K562 (cell line): Measurements from ENCODE around the gene DNAJC30. TPM values are rescaled to one million over a fixed set of nuclear protein-coding genes. Genes with fewer than 3 reads are reported as not detected.
A peak's percentile ranks its signal among the peaks of the same experiment; 100 is the strongest.

Source experiments
- ATAC-seq: fragments of 200-7000 bp; cut with Tn5 transposase; 3 replicates; pipeline ENCODE4 v1.9.1; 2020; ENCODE audit warnings: moderate library complexity
- BruUV-seq: library from RNA; stranded (reverse); fragments of 400-500 nt; replicated peaks from 2 replicates; lab custom pipeline; 2021; lab: Mats Ljungman, UMichigan
- CTCF ChIA-PET: fragments of 300-600 bp; formaldehyde crosslinking; extraction: SDS; loops from one replicate; lab custom pipeline; 2021; ENCODE audit warnings: low intra/inter-chr PET ratio; lab: Yijun Ruan, JAX
- POLR2A ChIA-PET: fragments of 300-600, 350-650 bp; sonication (Branson Sonifier 250); formaldehyde crosslinking; extraction: SDS; loops from one replicate; lab custom pipeline; 2021; ENCODE audit warnings: antibody characterized with exemption, inconsistent platforms; lab: Yijun Ruan, JAX
- DNase-seq, 4 experiments: peaks; one replicate each; pipeline versions ENCODE4 v3.0.0 to v3.0.0-alpha.2; 2011 to 2018; ENCODE audit warnings: low spot score in 3 of 4, mixed read lengths in 3 of 4; ENCODE audit errors: extremely low read depth in 1 of 4
- FAIRE-seq: peaks from 2 replicates; lab custom pipeline; 2011; peaks lifted over from hg19 to GRCh38; lab: Jason Lieb, UNC
- H2AFZ ChIP-seq: 2 replicates; pipeline ENCODE4 v1.6.0; 2011; ENCODE audit warnings: low read depth, low read length, control low read depth, inconsistent platforms
- H3K27ac ChIP-seq: fragments of 200-600 bp; 3 replicates; pipeline ENCODE4 v1.8.0; 2011; ENCODE audit warnings: low read depth, mild to moderate bottlenecking, control low read depth, inconsistent platforms, low read length, moderate library complexity, mixed read lengths; ENCODE audit errors: extremely low read depth
- H3K27me3 ChIP-seq, 2 experiments: fragments of 300-600 bp in 1 of 2; 2 replicates in 1 of 2; 3 replicates in 1 of 2; pipeline versions ENCODE4 v1.6.0 to v1.8.0; 2011; ENCODE audit warnings: inconsistent platforms in 2 of 2, low read length in 2 of 2, mild to moderate bottlenecking in 1 of 2, mixed read lengths in 1 of 2, moderate library complexity in 1 of 2; ENCODE audit not compliant: control insufficient read depth in 2 of 2, insufficient read depth in 2 of 2
- H3K36me3 ChIP-seq: fragments of 300-600 bp; 3 replicates; pipeline ENCODE4 v1.8.0; 2011; ENCODE audit warnings: mild to moderate bottlenecking, low read length, inconsistent platforms; ENCODE audit not compliant: control insufficient read depth, insufficient read depth
- H3K4me1 ChIP-seq, 2 experiments: fragments of 200-600 bp in 1 of 2; replicated peaks in 1 of 2; 2 replicates in 1 of 2; 3 replicates in 1 of 2; pipeline versions ENCODE4 v1.5.1 to v1.8.0; 2011; ENCODE audit warnings: inconsistent platforms in 2 of 2, low read length in 2 of 2, mild to moderate bottlenecking in 1 of 2, mixed read lengths in 1 of 2, moderate library complexity in 1 of 2; ENCODE audit not compliant: control insufficient read depth in 2 of 2, insufficient read depth in 2 of 2
- H3K4me2 ChIP-seq: 2 replicates; pipeline ENCODE4 v1.6.1; 2011; ENCODE audit warnings: low read length, control low read depth, inconsistent platforms, mixed read lengths; ENCODE audit not compliant: insufficient read depth
- H3K4me3 ChIP-seq: fragments of 200-600 bp; sonication (generic), shearing (Covaris generic); 2 replicates; pipeline ENCODE4 v1.5.1; 2016; ENCODE audit warnings: control low read depth, inconsistent platforms
- H3K79me2 ChIP-seq: fragments of 200-600 bp; 3 replicates; pipeline ENCODE4 v1.8.0; 2011; ENCODE audit warnings: low read length, inconsistent platforms; ENCODE audit not compliant: control insufficient read depth, insufficient read depth
- H3K9ac ChIP-seq, 2 experiments: 2 replicates each; pipeline versions ENCODE4 v1.6.0 to v1.6.1; 2011; ENCODE audit warnings: low read depth in 2 of 2, low read length in 2 of 2, control low read depth in 1 of 2, inconsistent platforms in 1 of 2, mild to moderate bottlenecking in 1 of 2, mixed read lengths in 1 of 2; ENCODE audit not compliant: insufficient read depth in 1 of 2
- H3K9me1 ChIP-seq: one replicate; pipeline ENCODE4 v1.6.0; 2011; ENCODE audit warnings: inconsistent platforms, mild to moderate bottlenecking, low read length, moderate library complexity; ENCODE audit not compliant: control insufficient read depth, insufficient read depth
- H3K9me3 ChIP-seq: replicated peaks from 2 replicates; pipeline ENCODE4 v1.5.1; 2011; ENCODE audit warnings: low read depth, low read length, inconsistent platforms; ENCODE audit not compliant: control insufficient read depth, insufficient read depth
- H4K20me1 ChIP-seq: replicated peaks from 2 replicates; pipeline ENCODE4 v1.6.1; 2011; ENCODE audit warnings: low read length, inconsistent platforms, mixed read lengths; ENCODE audit not compliant: control insufficient read depth, insufficient read depth
- KLF10 ChIP-seq: fragments of 250-450 bp; sonication (Bioruptor Pico); IDR thresholded peaks from 2 replicates; pipeline ENCODE4 v1.6.1; 2021; ENCODE audit warnings: matching md5 sums
- MAX ChIP-seq: sonication (generic); formaldehyde crosslinking; IDR thresholded peaks from 2 replicates; pipeline ENCODE4 v1.9.0; 2022; ENCODE audit warnings: mild to moderate bottlenecking, missing genetic modification reagents
- POLR2A ChIP-seq: fragments of 450-650 bp; conservative IDR thresholded peaks from 2 replicates; pipeline ENCODE4 v1.6.1; 2016
- POLR2G ChIP-seq: fragments of 200-400 bp; formaldehyde crosslinking; IDR thresholded peaks from 2 replicates; pipeline ENCODE4 v1.6.1; 2017; ENCODE audit warnings: low read depth, mild to moderate bottlenecking, antibody characterized with exemption, low read length, moderate library complexity
- ZNF239 ChIP-seq: fragments of 250-450 bp; sonication (Bioruptor Pico); IDR thresholded peaks from 2 replicates; pipeline ENCODE4 v1.4.0; 2020; ENCODE audit warnings: mild to moderate bottlenecking
- ZNF253 ChIP-seq: fragments of 250-450 bp; sonication (Bioruptor Pico); conservative IDR thresholded peaks from 2 replicates; pipeline ENCODE4 v1.6.1; 2021; ENCODE audit warnings: mild to moderate bottlenecking
- ZNF395 ChIP-seq: fragments of 200-800 bp; sonication (Bioruptor generic); IDR thresholded peaks from 2 replicates; pipeline ENCODE4 v1.6.1; 2017; ENCODE audit warnings: missing genetic modification characterization, missing compliant biosample characterization
- ZNF655 ChIP-seq: fragments of 250-450 bp; sonication (Bioruptor Pico); IDR thresholded peaks from 2 replicates; pipeline ENCODE4 v1.5.0; 2021
- WGBS: fragments of 100-300 bp; shearing (Covaris generic); methylation state at CpG from one replicate; pipeline ENCODE4 v1.1.6; 2016; ENCODE audit warnings: low coverage, mixed read lengths; ENCODE audit not compliant: insufficient coverage; ENCODE audit errors: missing lambda C conversion rate; 5-methylcytosine and 5-hydroxymethylcytosine counted together
- in situ Hi-C: fragments of 300-500 bp; cut with MboI; formaldehyde crosslinking; loops from 4 replicates; pipeline ENCODE4 v1.15.0; 2018; ENCODE audit warnings: inconsistent platforms, mixed read lengths
- intact Hi-C: fragments of 100-400 bp; cut with micrococcal nuclease; formaldehyde crosslinking; loops from 2 replicates; pipeline ENCODE4 v1.14.2; 2022
- polyA plus RNA-seq, 8 experiments: library from polyadenylated mRNA; depleted of rRNA in 4 of 8; stranded (reverse) in 5 of 8; unstranded in 3 of 8; fragments of >200 nt; fragmentation: Nextera tagmentation in 2 of 8; fragmentation: Illumina TruSeq in 1 of 8; extraction: Ambion mirVana in 2 of 8; extraction: Trizol in 1 of 8; gene quantifications; 2 replicates each; pipeline versions ENCODE4 v1.2.1 to v1.2.3, GENCODE V29; 2011 to 2014; ENCODE audit warnings: inconsistent platforms in 1 of 8, missing spikeins in 1 of 8
- total RNA-seq, 7 experiments: library from RNA; depleted of rRNA in 6 of 7; stranded (reverse); fragments of >200 nt in 6 of 7; fragmentation: Illumina TruSeq in 2 of 7; extraction: Trizol in 2 of 7; gene quantifications; 2 replicates each; pipeline versions ENCODE4 v1.2.1 to v1.2.3, GENCODE V29; 2011 to 2021; ENCODE audit warnings: low replicate concordance in 1 of 7

Gene DNAJC30
- total and polyA plus RNA-seq, 9 of the 15 experiments (the other 6 are each of a cell fraction or from before 2014, with no cell fraction given) = 1.1 to 11.3 (median 4.6) TPM

- POLR2A ChIA-PET = interaction anchor here (0.5 to 3.3 kb wide), 5 partner anchors 8 to 179 kb away, joined by 3 to 16 read pairs (median 8); partner anchors contain the start of genes BUD23 and DNAJC30
- in situ Hi-C loops = no loop called here
Observed at GRCh38 chr7:73705551-73705920, 22.3 kb upstream of the DNAJC30 start.

GRCh38 chr7:73704640-73705550, 21.6 kb upstream of the DNAJC30 start:
- POLR2A ChIA-PET = interaction anchor here (0.5 to 3.3 kb wide), 5 partner anchors 8 to 180 kb away, joined by 3 to 16 read pairs (median 6); partner anchors contain the start of gene STX1A
- H3K4me3 ChIP-seq = no peak overlapping the region
- H3K27ac ChIP-seq = no peak overlapping the region
- H3K9me1 ChIP-seq = no peaks in the 10 kb centered on the region
- peaks cover 25% of the 10 kb centered on the region for H4K20me1 ChIP-seq
- in situ Hi-C loops = no loop called here
- BruUV-seq = no TSS peak
- no peak for FAIRE-seq
- no peaks in the 10 kb centered on the region for H3K9me3 ChIP-seq
- peaks cover 20 to 73% of the 10 kb centered on the region in 2 experiments; a peak in 4 of 5 replicates for H3K4me1 ChIP-seq
- no peak overlapping the region for H2AFZ ChIP-seq
- 76% methylated on average over 22 of the region's 23 CpGs for WGBS
- no peak for ATAC-seq
- H3K4me2 ChIP-seq = no peak overlapping the region
- H3K79me2 ChIP-seq = no peaks in the 10 kb centered on the region
- no peaks in the 10 kb centered on the region; a peak in 1 of 5 replicates for H3K27me3 ChIP-seq
- peak overlapping the region in 1 of 2 experiments; percentile 79; a peak in 2 of 4 replicates for H3K9ac ChIP-seq
- intact Hi-C loops = no loop called here
- peaks cover 21% of the 10 kb centered on the region; the same call in 2 of the 3 replicates for H3K36me3 ChIP-seq
- CTCF ChIA-PET = no interaction called here
- DNase-seq = no peak
- TF ChIP-seq KLF10 (CRISPR knock-in tag) (no peak), ZNF655 (CRISPR knock-in tag) (no peak), ZNF239 (CRISPR knock-in tag) (no peak), POLR2A (0 out of 2 replicates have a peak, but pooled peaks have one; percentile 11), MAX (peak; percentile 10; the same call in 1 of the 2 replicates), ZNF395 (CRISPR knock-in tag) (no peak)

More at GRCh38 chr7:73705551-73705920, 22.3 kb upstream of the DNAJC30 start:
- CTCF ChIA-PET = no interaction called here
- WGBS = 86% methylated on average over 10 of the region's 10 CpGs
- Histone ChIP-seq H3K4me2 (no peak overlapping the region), H2AFZ (no peak overlapping the region), H3K79me2 (no peaks in the 10 kb centered on the region), H3K4me1 (peaks cover 20 to 70% of the 10 kb centered on the region in 2 experiments; a peak in 4 of 5 replicates), H3K4me3 (no peak overlapping the region), H3K9ac (peak overlapping the region in 1 of 2 experiments; percentile 72; a peak in 2 of 4 replicates), H3K9me1 (no peaks in the 10 kb centered on the region), H3K36me3 (peaks cover 20% of the 10 kb centered on the region; the same call in 2 of the 3 replicates)
- no peak for FAIRE-seq
- peak; percentile 56; the same call in 1 of the 2 replicates for TF ChIP-seq POLR2G
- no peak for TF ChIP-seq ZNF253 (CRISPR knock-in tag)
- TF ChIP-seq, all 486 proteins: peak for 1
- no peaks in the 10 kb centered on the region for H3K9me3 ChIP-seq
- H3K27ac ChIP-seq = 0 out of 3 replicates have a peak overlapping the region, but pooled peaks have one; percentile 47
- ATAC-seq (no peak), DNase-seq (no peak)
- intact Hi-C loops = no loop called here
- H3K27me3 ChIP-seq = no peaks in the 10 kb centered on the region; a peak in 1 of 5 replicates
- BruUV-seq = no TSS peak
- H4K20me1 ChIP-seq = peaks cover 28% of the 10 kb centered on the region
